ENCODE data around the gene EID3. TPM values are rescaled to one million over a fixed set of nuclear protein-coding genes. Genes with fewer than 3 reads are reported as not detected.
"Not testable (repeated sequence)": the region's sequence is repeated elsewhere in the genome, so short reads cannot be mapped to it uniquely, and the experiment has no call there.

Gene EID3
- total and polyA plus RNA-seq, 7 donors: 0.28 to 1.3 (median 0.95) TPM

- 68 to 82% (median 75%) methylated on average over 5 of the region's 5 CpGs for WGBS, 3 donors
- no peaks in the 10 kb centered on the region for H3K27me3 ChIP-seq (ENCODE audit: insufficient read depth in 3 of 3, low read length in 2 of 3)
- no peaks in the 10 kb centered on the region for H3K4me1 ChIP-seq
- H3K9me3 ChIP-seq: no peaks in the 10 kb centered on the region
- peaks cover 5 to 98% of the 10 kb centered on the region in 2 donors for H3K36me3 ChIP-seq (ENCODE audit: insufficient read depth in 1 of 2, low read depth in 1 of 2)
- intact Hi-C loops (cut with DNase I): loop anchor here (10.0 kb wide), 2 partner anchors 385 to 825 kb away; no protein-coding TSS in a partner anchor
- ATAC-seq (peak in 1 of 4 donors; percentile 7), DNase-seq (no peak)
- no peak for TF ChIP-seq CTCF (IDR thresholded peaks at IDR 0.05)
- H3K4me3 ChIP-seq: no peak overlapping the region
- no peak overlapping the region for H3K27ac ChIP-seq
Measured at GRCh38 chr12:104329707-104330532, 26.4 kb downstream of the EID3 start.

- peaks cover 5 to 98% of the 10 kb centered on the region in 2 donors for H3K36me3 ChIP-seq (ENCODE audit: insufficient read depth in 1 of 2, low read depth in 1 of 2)
- WGBS, 3 donors: 93 to 97% (median 94%) methylated on average over 2 of the region's 2 CpGs
- no peak for DNase-seq
Measured at GRCh38 chr12:104331376-104331775, 27.8 kb downstream of the EID3 start.

GRCh38 chr12:104332273-104332672 is 28.7 kb downstream of the EID3 start:
- intact Hi-C loops (cut with DNase I): loop anchor here in 1 of 2 donors (10.0 kb wide), 1 partner anchor 823 kb away; no protein-coding TSS in a partner anchor
- H3K4me1 ChIP-seq; DNase-seq; H3K4me3 ChIP-seq; H3K9me3 ChIP-seq; ATAC-seq; H3K27me3 ChIP-seq (ENCODE audit: insufficient read depth in 3 of 3, low read length in 2 of 3); H3K27ac ChIP-seq: not testable (repeated sequence)
- H3K36me3 ChIP-seq (ENCODE audit: insufficient read depth in 1 of 2, low read depth in 1 of 2): peaks cover 5 to 98% of the 10 kb centered on the region in 2 donors
- 86 to 98% (median 91%) methylated on average over 3 of the region's 3 CpGs for WGBS, 3 donors

More at GRCh38 chr12:104331376-104331775, 27.8 kb downstream of the EID3 start:
- Histone ChIP-seq H3K27ac (no peak overlapping the region), H3K4me1 (no peaks in the 10 kb centered on the region), H3K27me3 (ENCODE audit: insufficient read depth in 3 of 3, low read length in 2 of 3) (no peaks in the 10 kb centered on the region), H3K4me3 (no peak overlapping the region), H3K9me3 (no peaks in the 10 kb centered on the region)
- intact Hi-C loops (cut with DNase I): loop anchor here in 1 of 2 donors (10.0 kb wide), 1 partner anchor 823 kb away; no protein-coding TSS in a partner anchor
- TF ChIP-seq CTCF (IDR thresholded peaks at IDR 0.05): no peak
- ATAC-seq: no peak

- no peaks in the 10 kb centered on the region for H3K27me3 ChIP-seq (ENCODE audit: insufficient read depth in 3 of 3, low read length in 2 of 3)
- H3K4me3 ChIP-seq: no peak overlapping the region
- no peaks in the 10 kb centered on the region for H3K4me1 ChIP-seq
- DNase-seq: no peak
- H3K36me3 ChIP-seq (ENCODE audit: insufficient read depth in 1 of 2, low read depth in 1 of 2): peaks cover 3 to 98% of the 10 kb centered on the region in 2 donors
- no peaks in the 10 kb centered on the region for H3K9me3 ChIP-seq
- WGBS, 3 donors: 46 to 72% (median 46%) methylated on average over 1 of the region's 1 CpG
- no peak for ATAC-seq
- no peak for TF ChIP-seq CTCF (IDR thresholded peaks at IDR 0.05)
- H3K27ac ChIP-seq: no peak overlapping the region
- intact Hi-C loops (cut with DNase I): loop anchor here in 1 of 2 donors (10.0 kb wide), 1 partner anchor 821 kb away; no protein-coding TSS in a partner anchor
Measured at GRCh38 chr12:104333692-104334255, 30.2 kb downstream of the EID3 start.

GRCh38 chr12:104334581-104334980 is 31.0 kb downstream of the EID3 start:
- peaks cover 5 to 98% of the 10 kb centered on the region in 2 donors for H3K36me3 ChIP-seq (ENCODE audit: insufficient read depth in 1 of 2, low read depth in 1 of 2)

More at GRCh38 chr12:104334581-104334980, 31.0 kb downstream of the EID3 start:
- TF ChIP-seq CTCF (IDR thresholded peaks at IDR 0.05): no peak
- no peaks in the 10 kb centered on the region for H3K27me3 ChIP-seq (ENCODE audit: insufficient read depth in 3 of 3, low read length in 2 of 3)
- no peaks in the 10 kb centered on the region for H3K9me3 ChIP-seq
- H3K4me1 ChIP-seq: no peaks in the 10 kb centered on the region
- H3K27ac ChIP-seq: no peak overlapping the region
- no peak overlapping the region for H3K4me3 ChIP-seq
- WGBS, 3 donors: 47 to 59% (median 56%) methylated on average over 8 of the region's 8 CpGs
- DNase-seq (no peak), ATAC-seq (peak; percentile 32 to 48 (median 37))
- intact Hi-C loops (cut with DNase I): loop anchor here in 1 of 2 donors (10.0 kb wide), 1 partner anchor 820 kb away; no protein-coding TSS in a partner anchor
